HEK293 (cell line): ENCODE data around the gene KCNMA1.
"Not testable (repeated sequence)": the region's sequence is repeated elsewhere in the genome, so short reads cannot be mapped to it uniquely, and the experiment has no call there.

Source experiments
- CTCF ChIA-PET: fragments of 350-600 bp; formaldehyde crosslinking; extraction: SDS; loops from one replicate; lab custom pipeline; 2021; ENCODE audit warnings: antibody characterized with exemption; lab: Yijun Ruan, JAX
- POLR2A ChIA-PET: fragments of 300-600 bp; formaldehyde crosslinking; extraction: SDS; loops from one replicate; lab custom pipeline; 2020; ENCODE audit warnings: antibody characterized with exemption, inconsistent platforms; lab: Yijun Ruan, JAX
- H3K27ac ChIP-seq: fragments of 200-500 bp; sonication (Bioruptor generic); 2 replicates; pipeline ENCODE4 v1.5.1; 2014; ENCODE audit warnings: low read depth, low read length, control low read depth, inconsistent platforms; ENCODE audit errors: extremely low read depth
- H3K36me3 ChIP-seq, 2 experiments: fragments of 200-500 bp in 1 of 2; sonication (Bioruptor generic) in 1 of 2; 1 replicate in 1 of 2; 2 replicates in 1 of 2; pipeline ENCODE4 v1.5.1; 2014 to 2017; ENCODE audit warnings: inconsistent platforms in 2 of 2, low read length in 2 of 2; ENCODE audit not compliant: control insufficient read depth in 2 of 2, insufficient read depth in 1 of 2
- H3K4me1 ChIP-seq: fragments of 200-500 bp; sonication (Bioruptor generic); 2 replicates; pipeline ENCODE4 v1.5.1; 2014; ENCODE audit warnings: mild to moderate bottlenecking, low read length, inconsistent platforms; ENCODE audit not compliant: control insufficient read depth, insufficient read depth
- H3K4me3 ChIP-seq: 2 replicates; pipeline ENCODE4 v1.5.1; 2011; ENCODE audit warnings: low read depth, mild to moderate bottlenecking, control low read depth, low read length, moderate library complexity
- H3K9me3 ChIP-seq: fragments of 200-500 bp; sonication (Bioruptor generic); 2 replicates; pipeline ENCODE4 v1.5.1; 2014; ENCODE audit warnings: low read depth, low read length, inconsistent platforms; ENCODE audit not compliant: control insufficient read depth, insufficient read depth
- GLIS1 ChIP-seq: fragments of 450-650 bp; formaldehyde crosslinking; IDR thresholded peaks from 2 replicates; pipeline ENCODE4 v1.5.1; 2016; ENCODE audit warnings: missing biosample characterization, missing genetic modification characterization
- KLF9 ChIP-seq: fragments of 450-650 bp; formaldehyde crosslinking; IDR thresholded peaks from 2 replicates; pipeline ENCODE4 v1.5.1; 2016; ENCODE audit warnings: missing biosample characterization, missing genetic modification characterization, low read depth
- MZF1 ChIP-seq: fragments of 450-650 bp; formaldehyde crosslinking; IDR thresholded peaks from 2 replicates; pipeline ENCODE4 v1.5.1; 2017; ENCODE audit warnings: missing biosample characterization, missing genetic modification characterization, borderline replicate concordance
- ZIC2 ChIP-seq: fragments of 450-650 bp; formaldehyde crosslinking; IDR thresholded peaks from 2 replicates; pipeline ENCODE4 v1.5.1; 2016; ENCODE audit warnings: missing biosample characterization, missing genetic modification characterization
- ZNF114 ChIP-seq: fragments of 450-650 bp; formaldehyde crosslinking; IDR thresholded peaks from 2 replicates; pipeline ENCODE4 v1.5.0; 2017; ENCODE audit warnings: missing biosample characterization, missing genetic modification characterization
- ZNF335 ChIP-seq: fragments of 450-650 bp; formaldehyde crosslinking; conservative IDR thresholded peaks from 2 replicates; pipeline ENCODE4 v1.5.1; 2016; ENCODE audit warnings: missing biosample characterization, missing genetic modification characterization
- ZNF404 ChIP-seq: fragments of 450-650 bp; formaldehyde crosslinking; IDR thresholded peaks from 2 replicates; pipeline ENCODE4 v1.5.1; 2017; ENCODE audit warnings: missing biosample characterization, missing genetic modification characterization
- ZNF768 ChIP-seq: fragments of 450-650 bp; formaldehyde crosslinking; IDR thresholded peaks from 2 replicates; pipeline ENCODE4 v1.5.1; 2018; ENCODE audit warnings: missing biosample characterization, mild to moderate bottlenecking, missing genetic modification characterization
- TF ChIP-seq, protein P1 (sequence below): fragments of 450-650 bp; formaldehyde crosslinking; IDR thresholded peaks from 2 replicates; pipeline ENCODE4 v1.5.1; 2016; ENCODE audit warnings: missing biosample characterization, missing genetic modification characterization

The KCNMA1 gene

DNA sequence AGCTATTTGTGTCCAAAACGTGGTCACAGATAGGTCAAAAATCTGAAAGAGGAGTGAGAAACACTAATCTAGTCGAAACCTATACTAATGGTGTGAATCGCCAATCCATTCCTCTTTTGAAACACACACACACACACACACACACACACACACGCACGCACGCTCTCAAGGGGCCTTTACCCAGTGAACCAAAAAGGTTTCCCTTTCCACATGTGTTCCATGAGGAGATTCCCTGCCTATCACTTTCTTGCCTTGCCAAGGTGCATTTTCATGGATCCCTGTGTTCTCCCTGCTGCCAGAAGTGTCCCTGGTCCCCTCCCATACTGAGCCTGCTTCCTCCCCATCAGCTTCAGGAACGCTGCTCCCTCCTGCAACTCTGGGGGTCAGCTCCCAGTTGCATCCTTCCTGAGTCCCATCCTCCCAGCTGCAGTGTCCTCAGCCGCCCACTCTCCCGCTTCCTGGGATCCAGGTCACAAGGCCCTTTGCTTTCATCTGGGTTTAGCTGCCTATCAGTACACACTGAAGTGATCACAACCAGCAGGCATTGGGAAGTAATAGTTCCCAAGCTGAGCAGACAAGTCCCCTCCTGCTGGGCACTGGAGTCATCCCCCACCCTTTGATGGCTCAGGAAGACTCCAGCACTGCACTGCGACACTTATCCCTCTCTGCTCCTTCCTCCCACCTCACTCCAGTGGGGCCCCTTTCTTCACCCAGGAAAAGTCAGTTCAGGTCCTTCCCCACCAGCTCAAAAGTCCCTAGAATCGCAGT is 49.2 kb upstream of the KCNMA1 start:
- H3K27ac ChIP-seq = no peak overlapping the region
- TF ChIP-seq ZNF335 (no peak), ZIC2 (tag by site-specific recombination) (peak; percentile 70), MZF1 (tag by site-specific recombination) (peak; percentile 71; the same call in 1 of the 2 replicates)
- H3K4me3 ChIP-seq = no peak overlapping the region
- CTCF ChIA-PET = interaction anchor here (0.7 to 2.1 kb wide), 5 partner anchors 25 to 521 kb away, joined by 3 to 14 read pairs (median 3); no protein-coding TSS in a partner anchor
- POLR2A ChIA-PET = no interaction called here
- no peaks in the 10 kb centered on the region for H3K36me3 ChIP-seq
- no peaks in the 10 kb centered on the region for H3K9me3 ChIP-seq
- no peaks in the 10 kb centered on the region for H3K4me1 ChIP-seq

DNA sequence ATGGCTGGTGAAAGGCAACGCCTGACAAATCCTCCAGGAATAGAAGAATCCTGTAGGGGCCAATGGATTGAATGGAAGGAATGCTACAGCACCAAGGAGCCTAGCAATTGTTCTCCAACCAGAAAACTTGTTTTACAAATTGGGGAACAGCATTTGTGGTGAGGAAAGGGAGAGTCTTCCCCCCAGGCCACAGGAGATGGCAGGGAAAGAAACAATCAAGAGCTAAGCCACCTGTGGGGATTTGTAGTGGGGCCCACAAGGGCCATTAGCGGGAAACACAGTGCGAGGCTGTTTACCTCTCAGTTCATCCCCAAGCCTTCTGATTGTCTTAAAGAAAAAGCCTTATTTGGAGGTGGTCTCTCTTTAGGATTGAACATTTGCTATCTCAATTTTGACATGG is 48.5 kb upstream of the KCNMA1 start:
- no peaks in the 10 kb centered on the region for H3K9me3 ChIP-seq
- TF ChIP-seq, protein P1, sequence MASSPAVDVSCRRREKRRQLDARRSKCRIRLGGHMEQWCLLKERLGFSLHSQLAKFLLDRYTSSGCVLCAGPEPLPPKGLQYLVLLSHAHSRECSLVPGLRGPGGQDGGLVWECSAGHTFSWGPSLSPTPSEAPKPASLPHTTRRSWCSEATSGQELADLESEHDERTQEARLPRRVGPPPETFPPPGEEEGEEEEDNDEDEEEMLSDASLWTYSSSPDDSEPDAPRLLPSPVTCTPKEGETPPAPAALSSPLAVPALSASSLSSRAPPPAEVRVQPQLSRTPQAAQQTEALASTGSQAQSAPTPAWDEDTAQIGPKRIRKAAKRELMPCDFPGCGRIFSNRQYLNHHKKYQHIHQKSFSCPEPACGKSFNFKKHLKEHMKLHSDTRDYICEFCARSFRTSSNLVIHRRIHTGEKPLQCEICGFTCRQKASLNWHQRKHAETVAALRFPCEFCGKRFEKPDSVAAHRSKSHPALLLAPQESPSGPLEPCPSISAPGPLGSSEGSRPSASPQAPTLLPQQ (tag by site-specific recombination) = peak; percentile 49; the same call in 1 of the 2 replicates
- no peak for TF ChIP-seq GLIS1 (tag by site-specific recombination)
- POLR2A ChIA-PET = no interaction called here
- H3K4me1 ChIP-seq = no peaks in the 10 kb centered on the region
- CTCF ChIA-PET = interaction anchor here (0.7 to 2.1 kb wide), 5 partner anchors 25 to 520 kb away, joined by 3 to 14 read pairs (median 3); no protein-coding TSS in a partner anchor
- no peak overlapping the region for H3K4me3 ChIP-seq
- no peaks in the 10 kb centered on the region for H3K36me3 ChIP-seq
- H3K27ac ChIP-seq = no peak overlapping the region

DNA sequence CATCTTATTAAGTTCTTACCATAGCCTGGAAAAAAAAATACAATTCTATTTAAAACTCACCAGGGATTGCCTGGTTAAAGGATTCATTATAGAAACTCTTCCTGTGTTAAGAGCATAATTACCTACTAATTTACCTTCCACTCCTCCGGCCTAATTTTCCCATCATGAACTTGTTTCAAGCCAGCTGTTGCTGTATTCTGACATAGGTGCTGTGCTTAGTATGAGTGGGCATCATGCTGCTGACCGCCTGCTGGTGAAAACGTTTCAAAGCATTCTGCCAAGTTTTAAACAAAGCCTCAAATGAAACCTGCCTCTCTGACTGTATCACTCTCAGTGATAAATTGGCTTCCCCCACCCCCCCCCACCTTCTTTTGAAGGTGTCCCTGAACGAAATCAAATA is 47.8 kb upstream of the KCNMA1 start:
- H3K4me3 ChIP-seq = no peak overlapping the region
- no peak overlapping the region for H3K27ac ChIP-seq
- POLR2A ChIA-PET = no interaction called here
- H3K36me3 ChIP-seq = no peaks in the 10 kb centered on the region
- no peaks in the 10 kb centered on the region for H3K9me3 ChIP-seq
- CTCF ChIA-PET = interaction anchor here (0.6 to 2.1 kb wide), 2 partner anchors 26 to 509 kb away, joined by 4 to 14 read pairs; no protein-coding TSS in a partner anchor
- no peaks in the 10 kb centered on the region for H3K4me1 ChIP-seq
- TF ChIP-seq ZNF114 = no peak
- no peak for TF ChIP-seq ZNF404 (tag by site-specific recombination)

DNA sequence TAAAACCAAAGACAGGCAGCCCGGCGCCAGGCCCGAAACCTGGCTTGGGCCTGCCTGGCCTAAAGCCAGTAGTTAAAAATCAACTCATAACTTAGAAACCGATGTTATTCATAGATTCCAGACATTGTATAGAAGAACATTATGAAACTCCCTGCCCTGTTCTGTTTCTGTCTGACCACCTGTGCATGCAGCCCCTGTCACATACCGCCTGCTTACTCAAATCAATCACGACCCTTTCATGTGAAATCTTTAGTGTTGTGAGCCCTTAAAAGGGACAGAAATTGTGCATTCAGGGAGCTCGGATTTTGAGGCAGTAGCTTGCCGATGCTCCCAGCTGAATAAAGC is 45.5 kb upstream of the KCNMA1 start:
- CTCF ChIA-PET = interaction anchor here (2.2 kb wide), 1 partner anchor 28 kb away, joined by 7 read pairs; no protein-coding TSS in a partner anchor
- H3K27ac ChIP-seq, POLR2A ChIA-PET, H3K4me3 ChIP-seq, H3K9me3 ChIP-seq, H3K4me1 ChIP-seq, H3K36me3 ChIP-seq: not testable (repeated sequence)

DNA sequence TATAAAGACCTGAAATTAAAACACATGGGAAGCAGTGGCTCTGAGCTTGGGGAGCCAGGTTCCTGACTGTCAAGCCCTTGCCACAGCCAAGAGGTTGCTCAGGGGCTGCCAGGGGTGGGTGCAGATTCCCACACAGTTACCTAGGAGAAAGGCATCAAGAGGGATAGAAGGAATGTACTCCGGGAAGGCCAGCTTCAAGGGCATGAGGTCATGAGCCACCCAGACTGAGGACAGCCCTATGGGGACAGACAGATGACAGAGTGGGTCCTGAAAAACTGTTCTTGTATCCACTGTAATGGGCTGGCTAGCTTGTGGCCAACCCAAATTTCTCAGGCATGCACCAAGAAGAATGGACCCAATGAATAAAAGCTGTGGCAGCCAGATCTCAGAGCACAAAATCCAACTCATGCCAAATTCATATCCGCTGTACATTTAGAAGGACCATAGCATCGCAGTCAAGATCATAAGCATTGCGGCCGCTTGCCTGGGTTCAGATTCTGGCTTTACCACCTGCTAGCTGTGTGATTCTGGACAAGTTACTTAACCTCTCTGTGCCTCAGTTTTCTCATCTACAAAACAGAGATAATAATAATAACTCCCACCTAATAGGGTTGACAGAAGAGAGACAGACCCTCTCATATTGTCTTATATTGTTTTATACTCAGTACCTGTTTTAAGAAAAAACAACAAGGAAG is 44.9 kb upstream of the KCNMA1 start:
- CTCF ChIA-PET = interaction anchor here (0.5 to 1.4 kb wide), 3 partner anchors 29 to 164 kb away, joined by 3 read pairs; no protein-coding TSS in a partner anchor
- H3K4me3 ChIP-seq = no peak overlapping the region
- no peak overlapping the region for H3K27ac ChIP-seq
- no peaks in the 10 kb centered on the region for H3K36me3 ChIP-seq
- H3K4me1 ChIP-seq = no peaks in the 10 kb centered on the region
- POLR2A ChIA-PET = no interaction called here
- no peaks in the 10 kb centered on the region for H3K9me3 ChIP-seq
- TF ChIP-seq KLF9 (no peak), ZNF768 (tag by site-specific recombination) (0 out of 2 replicates have a peak, but pooled peaks have one; percentile 35)
